ENCODE results near the gene ALG12.

DNA sequence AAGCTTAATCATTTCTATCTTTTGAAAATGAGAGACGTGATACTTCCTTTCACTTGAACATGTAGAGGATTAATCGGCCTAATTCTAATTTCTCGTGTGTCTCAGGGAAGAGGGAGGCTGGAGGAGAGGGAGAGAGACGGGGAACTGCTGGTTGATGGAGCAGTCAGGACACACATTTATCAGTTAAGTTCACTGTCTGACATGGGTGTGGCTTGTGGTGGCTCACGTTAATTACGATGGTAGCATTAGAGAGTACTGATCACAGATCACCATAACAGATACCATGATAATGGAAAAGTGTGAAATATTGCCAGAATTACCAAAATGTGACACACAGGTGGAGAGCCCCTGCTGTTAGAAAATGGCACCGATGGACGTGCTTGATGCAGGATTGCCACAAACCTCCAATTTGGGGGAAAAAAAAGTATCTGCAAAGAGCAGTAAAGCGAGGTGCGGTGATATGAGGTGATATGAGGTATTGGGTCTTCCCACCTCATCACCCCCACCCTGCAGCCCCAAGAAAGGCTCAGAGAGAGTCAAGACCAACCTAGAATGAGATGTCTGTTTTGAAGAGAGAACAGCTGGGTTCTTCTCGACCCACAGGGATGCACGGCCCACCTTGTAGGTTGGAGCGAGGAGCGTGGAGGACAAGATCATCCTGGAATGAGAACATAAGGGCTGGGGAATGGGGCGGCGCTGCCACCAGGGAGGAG, 44.9 kb downstream of the ALG12 start:
- TF ChIP-seq TCF12 (IDR thresholded peaks at IDR 0.05; ENCODE audit: low read depth) (no peak), EP300 (IDR thresholded peaks at IDR 0.05; ENCODE audit: borderline replicate concordance) (no peak), RAD21 (IDR thresholded peaks at IDR 0.05; ENCODE audit: low read depth) (no peak), REST (IDR thresholded peaks at IDR 0.05; ENCODE audit: low read depth) (no peak), YY1 (IDR thresholded peaks at IDR 0.05; ENCODE audit: low read depth) (no peak), CEBPB (IDR thresholded peaks at IDR 0.05) (no peak), TEAD4 (IDR thresholded peaks at IDR 0.05) (no peak), ZBTB7A (IDR thresholded peaks at IDR 0.05; ENCODE audit: low read depth) (no peak), EGR1 (IDR thresholded peaks at IDR 0.05) (no peak), TAF1 (IDR thresholded peaks at IDR 0.05; ENCODE audit: low read depth) (no peak), NFIC (IDR thresholded peaks at IDR 0.05) (no peak), FOXM1 (IDR thresholded peaks at IDR 0.05; ENCODE audit: borderline replicate concordance, low read depth) (no peak)
- TF ChIP-seq, protein P1, sequence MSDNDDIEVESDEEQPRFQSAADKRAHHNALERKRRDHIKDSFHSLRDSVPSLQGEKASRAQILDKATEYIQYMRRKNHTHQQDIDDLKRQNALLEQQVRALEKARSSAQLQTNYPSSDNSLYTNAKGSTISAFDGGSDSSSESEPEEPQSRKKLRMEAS (IDR thresholded peaks at IDR 0.05): no peak

All from Ishikawa (cell line).